GM18519 (cell line): Measurements from ENCODE around the gene GALM.
A peak's percentile ranks its signal among the peaks of the same experiment; 100 is the strongest.
"Not testable (repeated sequence)": the region's sequence is repeated elsewhere in the genome, so short reads cannot be mapped to it uniquely, and the experiment has no call there.

ENCODE experiments used
- ATAC-seq: cut with Tn5 transposase; IDR thresholded peaks from one replicate; pipeline ENCODE4 v1.9.1; 2021; ENCODE audit warnings: mild to moderate bottlenecking, moderate library complexity; ENCODE audit not compliant: unreplicated experiment, low FRiP score

GALM gene

GRCh38 chr2:38734299-38735058, 68.6 kb downstream of the GALM start:
- ATAC-seq: no peak

GRCh38 chr2:38735999-38736320, 70.0 kb downstream of the GALM start:
- ATAC-seq: no peak

GRCh38 chr2:38737000-38737698, 71.2 kb downstream of the GALM start:
- ATAC-seq: not testable (repeated sequence)

GRCh38 chr2:38737925-38738324, 72.0 kb downstream of the GALM start:
- ATAC-seq: no peak

GRCh38 chr2:38739524-38739923, 73.6 kb downstream of the GALM start:
- no peak for ATAC-seq

- no peak for ATAC-seq
These were observed 75.2 kb downstream of the GALM start for GRCh38 chr2:38740851-38741731.

- ATAC-seq: no peak
These were observed 77.1 kb downstream of the GALM start for GRCh38 chr2:38742797-38743559.

GRCh38 chr2:38743672-38744398, 77.9 kb downstream of the GALM start:
- ATAC-seq: no peak

- ATAC-seq: no peak
These were observed 78.5 kb downstream of the GALM start for GRCh38 chr2:38744399-38744780.

- no peak for ATAC-seq
These were observed 79.4 kb downstream of the GALM start for GRCh38 chr2:38745267-38745666.

- no peak for ATAC-seq
These were observed 81.1 kb downstream of the GALM start for GRCh38 chr2:38747007-38747424.

GRCh38 chr2:38747819-38748218, 81.9 kb downstream of the GALM start:
- ATAC-seq: no peak

- no peak for ATAC-seq
These were observed 82.5 kb downstream of the GALM start for GRCh38 chr2:38748391-38748790.

- ATAC-seq: no peak
These were observed 83.3 kb downstream of the GALM start for GRCh38 chr2:38748943-38749804.

GRCh38 chr2:38750011-38750890, 84.3 kb downstream of the GALM start:
- no peak for ATAC-seq

- ATAC-seq: peak; percentile 70
These were observed 85.1 kb downstream of the GALM start, which contains the start of gene SRSF7 for GRCh38 chr2:38750891-38751595. Gene SRSF7 (minus strand): TSS chr2:38751361. CDS start chr2:38751256, 105 bp downstream.
